ENCODE data around the gene PHF12. TPM values are rescaled to one million over a fixed set of nuclear protein-coding genes. Genes with fewer than 3 reads are reported as not detected.

PHF12 gene
- total and polyA plus RNA-seq, 2 of the 4 experiments (the other 2 are of a cell fraction), result 24.4 to 25.6 TPM

DNA sequence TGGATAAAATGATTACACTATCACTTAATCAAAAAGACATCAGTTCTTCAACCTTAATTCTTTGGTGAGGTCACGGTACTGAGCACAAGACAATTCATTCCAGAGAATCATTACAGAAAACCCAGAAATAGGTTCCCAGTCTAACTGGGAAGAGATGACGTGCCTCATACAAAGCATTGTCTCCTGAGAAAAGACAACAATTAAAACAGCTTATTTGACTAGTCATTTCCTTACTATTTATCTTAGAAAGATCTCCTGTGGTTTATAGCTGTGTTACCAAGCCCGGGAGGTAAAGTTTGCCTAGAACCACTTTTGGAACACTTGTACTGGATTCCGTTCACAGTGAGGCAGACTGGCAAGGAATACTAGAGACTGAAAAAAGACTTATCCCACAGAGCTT, 5.1 kb downstream of the PHF12 start:
- Histone ChIP-seq H2AK5ac (ENCODE audit: low read depth, low read length) (no peak overlapping the region), H2AK9ac (replicated peaks; ENCODE audit: low read depth, low read length, poor library complexity) (no peak overlapping the region), H3K18ac (ENCODE audit: low read depth, low read length) (no peak overlapping the region), H3K14ac (replicated peaks; ENCODE audit: low read depth, low read length) (no peak overlapping the region), H2BK20ac (ENCODE audit: low read depth, low read length) (no peak overlapping the region), H3K9ac (ENCODE audit: low read depth, low read length) (no peak overlapping the region), H3K9me1 (ENCODE audit: insufficient read depth, low read length) (peaks cover 14% of the 10 kb centered on the region), H3K23ac (ENCODE audit: low read depth, low read length) (no peak overlapping the region), H3K9me3 (ENCODE audit: control insufficient read depth, insufficient read depth, low read length) (no peaks in the 10 kb centered on the region), H2BK120ac (ENCODE audit: low read depth, low read length) (no peak overlapping the region), H3K56ac (ENCODE audit: extremely low read depth, insufficient read depth, low read length) (no peak overlapping the region), H4K5ac (ENCODE audit: low read depth, low read length) (no peak overlapping the region), H3K79me1 (ENCODE audit: low read depth in 1 of 2, low read length in 2 of 2) (peaks cover 11 to 52% of the 10 kb centered on the region in 2 experiments; a peak in 3 of 4 replicates), H2BK15ac (ENCODE audit: low read depth, low read length) (no peak overlapping the region), H3K4me2 (ENCODE audit: low read depth, low read length) (peak overlapping the region; percentile 39; the same call in 1 of the 2 replicates), H2AFZ (replicated peaks; ENCODE audit: low read length, poor library complexity) (no peak overlapping the region), H4K8ac (ENCODE audit: low read depth in 2 of 2, low read length in 2 of 2) (no peak overlapping the region), H4K20me1 (ENCODE audit: insufficient read depth, low read length) (peaks cover 81% of the 10 kb centered on the region), H3K4ac (ENCODE audit: low read depth, low read length) (peak overlapping the region; percentile 25; the same call in 1 of the 2 replicates), H2BK5ac (ENCODE audit: low read depth, low read length, poor library complexity, severe bottlenecking) (peak overlapping the region; percentile 31), H3K27ac (ENCODE audit: insufficient read depth, low read length) (no peak overlapping the region; the same call in 1 of the 2 replicates), H3K4me3 (ENCODE audit: insufficient read depth, low read depth, low read length) (no peak overlapping the region), H3K4me1 (ENCODE audit: control insufficient read depth, insufficient read depth, low read length) (peaks cover 13% of the 10 kb centered on the region), H3K36me3 (ENCODE audit: control insufficient read depth, insufficient read depth, low read length) (peaks cover 8% of the 10 kb centered on the region), H4K91ac (ENCODE audit: insufficient read depth, low read depth, low read length) (no peak overlapping the region), H3K27me3 (ENCODE audit: control insufficient read depth, insufficient read depth, low read length) (no peaks in the 10 kb centered on the region)
- TSS peak; percentile 5 for BruUV-seq (replicated peaks)
- POLR2A ChIA-PET (ENCODE audit: unreplicated experiment), result interaction anchor here (0.5 kb wide), 1 partner anchor 335 kb away, joined by 4 read pairs; no protein-coding TSS in a partner anchor
- CTCF ChIA-PET, result interaction anchor here (0.5 to 1.5 kb wide), 3 partner anchors 183 to 220 kb away, joined by 3 to 5 read pairs (median 4); no protein-coding TSS in a partner anchor
- 50% methylated on average over 1 of the region's 4 CpGs; no CpG with 5 or more reads in 1 of the 2 experiments for WGBS, 2 experiments (ENCODE audit: extremely low coverage in 2 of 2, insufficient read length in 1 of 2)
- intact Hi-C loops (cut with micrococcal nuclease), result loop anchor here (5.0 kb wide), 1 partner anchor 39 kb away; no protein-coding TSS in a partner anchor
- DNase-seq (peak; percentile 78), ATAC-seq (ENCODE audit: low read depth) (no peak)
- dilution Hi-C loops (cut with HindIII; ENCODE audit: low sequenced_read_pairs, unreplicated experiment), result no loop called here
- TF ChIP-seq BHLHE40 (IDR thresholded peaks at IDR 0.05; ENCODE audit: low read depth, low read length) (0 out of 2 replicates have a peak, but pooled peaks have one; percentile 14), RAD21 (IDR thresholded peaks at IDR 0.05; ENCODE audit: low read length) (no peak)
- in situ Hi-C loops (cut with MboI; ENCODE audit: low sequenced_read_pairs), result no loop called here
